HepG2 (cell line): ENCODE data around the gene NAA38. TPM values are rescaled to one million over a fixed set of nuclear protein-coding genes. Genes with fewer than 3 reads are reported as not detected.

Experiments
- ATAC-seq: fragments of 200-7000 bp; cut with Tn5 transposase; 3 replicates; pipeline ENCODE4 v1.9.1; 2020; ENCODE audit warnings: mild to moderate bottlenecking, moderate library complexity
- BruUV-seq: library from RNA; stranded (reverse); fragments of 400-500 nt; replicated peaks from 2 replicates; lab custom pipeline; 2021; lab: Mats Ljungman, UMichigan
- CTCF ChIA-PET: fragments of 300-600 bp; formaldehyde crosslinking; extraction: SDS; loops from one replicate; lab custom pipeline; 2021; ENCODE audit warnings: low total read pairs, inconsistent platforms, low intra/inter-chr PET ratio; lab: Yijun Ruan, JAX
- POLR2A ChIA-PET: fragments of 350-600 bp; sonication (Branson Sonifier 250); formaldehyde crosslinking; loops from one replicate; lab custom pipeline; 2020; ENCODE audit warnings: antibody characterized with exemption, inconsistent platforms; lab: Yijun Ruan, JAX
- DNase-seq: peaks from one replicate; pipeline ENCODE4 v3.0.0-alpha.2; 2015; ENCODE audit warnings: low spot score
- FAIRE-seq: peaks from 3 replicates; lab custom pipeline; 2011; peaks lifted over from hg19 to GRCh38; lab: Jason Lieb, UNC
- H2AFZ ChIP-seq: one replicate; pipeline ENCODE4 v1.6.1; 2011; ENCODE audit warnings: low read length, inconsistent platforms
- H3K27ac ChIP-seq: fragments of 300-600 bp; 3 replicates; pipeline ENCODE4 v1.8.0; 2011; ENCODE audit warnings: mixed run types, mild to moderate bottlenecking, mixed read lengths, low read length, inconsistent platforms; ENCODE audit not compliant: insufficient read depth; ENCODE audit errors: extremely low read length
- H3K27me3 ChIP-seq, 2 experiments: fragments of 200-600 bp in 1 of 2; 2 replicates in 1 of 2; 3 replicates in 1 of 2; pipeline versions ENCODE4 v1.6.0 to v1.8.0; 2011; ENCODE audit warnings: low read length in 2 of 2, mild to moderate bottlenecking in 2 of 2, moderate library complexity in 2 of 2, inconsistent platforms in 1 of 2; ENCODE audit not compliant: insufficient read depth in 2 of 2, control insufficient read depth in 1 of 2
- H3K36me3 ChIP-seq, 2 experiments: fragments of 200-600 bp in 1 of 2; replicated peaks in 1 of 2; 2 replicates in 1 of 2; 3 replicates in 1 of 2; pipeline versions ENCODE4 v1.5.1 to v1.8.0; 2011; ENCODE audit warnings: low read length in 2 of 2, inconsistent platforms in 1 of 2; ENCODE audit not compliant: insufficient read depth in 2 of 2, control insufficient read depth in 1 of 2
- H3K4me1 ChIP-seq: 2 replicates; pipeline ENCODE4 v1.5.1; 2012; ENCODE audit warnings: low read length, inconsistent platforms; ENCODE audit not compliant: insufficient read depth
- H3K4me2 ChIP-seq: 2 replicates; pipeline ENCODE4 v1.6.0; 2011; ENCODE audit warnings: low read depth, low read length, inconsistent platforms
- H3K4me3 ChIP-seq, 3 experiments: fragments of 200-600 bp in 1 of 3; sonication (generic), shearing (Covaris generic) in 1 of 3; replicated peaks in 1 of 3; 2 replicates each; pipeline ENCODE4 v1.5.1; 2011 to 2016; ENCODE audit warnings: low read length in 3 of 3, inconsistent platforms in 2 of 3, low read depth in 2 of 3, mild to moderate bottlenecking in 2 of 3, control low read depth in 1 of 3, mixed read lengths in 1 of 3; ENCODE audit not compliant: insufficient read depth in 1 of 3
- H3K79me2 ChIP-seq: one replicate; pipeline ENCODE4 v1.6.1; 2011; ENCODE audit warnings: low read length, inconsistent platforms; ENCODE audit not compliant: insufficient read depth
- H3K9ac ChIP-seq: 2 replicates; pipeline ENCODE4 v1.6.0; 2011; ENCODE audit warnings: mild to moderate bottlenecking, low read depth, low read length, inconsistent platforms; ENCODE audit not compliant: insufficient read depth
- H3K9me3 ChIP-seq: 2 replicates; pipeline ENCODE4 v1.5.1; 2012; ENCODE audit warnings: mild to moderate bottlenecking, low read length
- H4K20me1 ChIP-seq: 2 replicates; pipeline ENCODE4 v1.6.0; 2011; ENCODE audit warnings: inconsistent platforms, mild to moderate bottlenecking, low read length, moderate library complexity; ENCODE audit not compliant: insufficient read depth
- FOSL1 ChIP-seq: sonication (generic); formaldehyde crosslinking; IDR thresholded peaks from 2 replicates; pipeline ENCODE4 v1.9.0; 2021; ENCODE audit warnings: missing genetic modification reagents, borderline replicate concordance
- HCFC1 ChIP-seq: fragments of 150-350 bp; IDR thresholded peaks from 2 replicates; pipeline ENCODE4 v1.6.1; 2014; ENCODE audit warnings: low read depth, low read length
- RERE ChIP-seq: IDR thresholded peaks from 2 replicates; pipeline ENCODE4 v1.6.1; 2016; ENCODE audit warnings: low read depth, missing genetic modification reagents, missing compliant biosample characterization
- SNRNP70 ChIP-seq: fragments of 200-400 bp; formaldehyde crosslinking; IDR thresholded peaks from 2 replicates; pipeline ENCODE4 v1.6.1; 2017; ENCODE audit warnings: mild to moderate bottlenecking, low read depth, low read length, moderate library complexity
- TBX3 ChIP-seq: fragments of 450-650 bp; IDR thresholded peaks from 2 replicates; pipeline ENCODE4 v1.6.1; 2017; ENCODE audit warnings: antibody characterized with exemption, mild to moderate bottlenecking, inconsistent platforms, borderline replicate concordance
- ZNF597 ChIP-seq: sonication (generic); formaldehyde crosslinking; IDR thresholded peaks from 2 replicates; pipeline ENCODE4 v1.5.0; 2020; ENCODE audit warnings: missing genetic modification reagents
- ZNF713 ChIP-seq: sonication (generic); formaldehyde crosslinking; IDR thresholded peaks from 2 replicates; pipeline ENCODE4 v1.4.0; 2020; ENCODE audit warnings: mild to moderate bottlenecking, missing genetic modification reagents
- WGBS: methylation state at CpG from one replicate; pipeline ENCODE4 v1.1.6; 2017; ENCODE audit warnings: low lambda C conversion rate; 5-methylcytosine and 5-hydroxymethylcytosine counted together
- in situ Hi-C: cut with HindIII; loops from 2 replicates; pipeline ENCODE4 v1.10.0; 2017; ENCODE audit warnings: low pct_unique_long_range_greater_than_20kb; ENCODE audit not compliant: extremely low pct_ligation_motif_present
- intact Hi-C: fragments of 100-400 bp; cut with micrococcal nuclease; formaldehyde crosslinking; loops from one replicate; pipeline ENCODE4 v1.10.0; 2022; ENCODE audit not compliant: unreplicated experiment
- polyA plus RNA-seq, 8 experiments: library from polyadenylated mRNA; depleted of rRNA in 3 of 8; stranded (reverse) in 7 of 8; unstranded in 1 of 8; fragments of >200 nt; fragmentation: Illumina TruSeq in 4 of 8; extraction: Trizol in 4 of 8; gene quantifications; 2 replicates each; pipeline versions ENCODE4 v1.2.1 to v1.2.3, GENCODE V29; 2011 to 2016; ENCODE audit warnings: low read depth in 4 of 8, missing spikeins in 1 of 8, mixed read lengths in 1 of 8; ENCODE audit not compliant: insufficient read depth in 1 of 8
- total RNA-seq, 5 experiments: library from RNA; depleted of rRNA; stranded (reverse); fragments of >200 nt; fragmentation: Illumina TruSeq; extraction: Trizol; gene quantifications; 2 replicates each; pipeline ENCODE4 v1.2.3, GENCODE V29; 2016; ENCODE audit warnings: low read depth in 1 of 5

NAA38 gene
- total and polyA plus RNA-seq, 2 of the 13 experiments (the other 11 are each of a cell fraction or from before 2014, with no cell fraction given): 46.9 to 91.6 TPM

- H3K36me3 ChIP-seq: no peaks in the 10 kb centered on the region
- in situ Hi-C loops (no loop called here), intact Hi-C loops (loop anchor here (5.0 kb wide), 1 partner anchor 83 kb away; no protein-coding TSS in a partner anchor)
- no peak overlapping the region for H3K27ac ChIP-seq
- ChIA-PET POLR2A (interaction anchor here (8.2 kb wide), 1 partner anchor 13 kb away, joined by 159 read pairs; no protein-coding TSS in a partner anchor), CTCF (no interaction called here)
- TF ChIP-seq ZNF713 (no peak), HCFC1 (no peak), ZNF597 (CRISPR knock-in tag) (no peak), FOSL1 (no peak), SNRNP70 (no peak), RERE (CRISPR knock-in tag) (no peak), TBX3 (no peak)
- BruUV-seq: no TSS peak
- H3K9ac ChIP-seq: no peak overlapping the region
- no peak for DNase-seq
- peaks cover 6 to 34% of the 10 kb centered on the region in 2 experiments; a peak in 4 of 5 replicates for H3K27me3 ChIP-seq
- H2AFZ ChIP-seq: no peak overlapping the region
- FAIRE-seq: no peak
- no peaks in the 10 kb centered on the region for H3K9me3 ChIP-seq
- H3K4me2 ChIP-seq: no peak overlapping the region
- ATAC-seq: no peak
- no peaks in the 10 kb centered on the region for H4K20me1 ChIP-seq
- peaks cover 31% of the 10 kb centered on the region for H3K4me1 ChIP-seq
- WGBS: 0% methylated on average over 2 of the region's 8 CpGs
- H3K79me2 ChIP-seq: no peaks in the 10 kb centered on the region
- H3K4me3 ChIP-seq: no peak overlapping the region
Observed at GRCh38 chr17:7830616-7831015, 26.7 kb downstream of the NAA38 start.
